K562 (cell line): ENCODE results near the gene RNF13. TPM values are rescaled to one million over a fixed set of nuclear protein-coding genes. Genes with fewer than 3 reads are reported as not detected.

ENCODE experiments used
- ATAC-seq: fragments of 200-7000 bp; cut with Tn5 transposase; 3 replicates; pipeline ENCODE4 v1.9.1; 2020; ENCODE audit warnings: moderate library complexity
- BruUV-seq: library from RNA; stranded (reverse); fragments of 400-500 nt; replicated peaks from 2 replicates; lab custom pipeline; 2021; lab: Mats Ljungman, UMichigan
- CTCF ChIA-PET: fragments of 300-600 bp; formaldehyde crosslinking; extraction: SDS; loops from one replicate; lab custom pipeline; 2021; ENCODE audit warnings: low intra/inter-chr PET ratio; lab: Yijun Ruan, JAX
- POLR2A ChIA-PET: fragments of 300-600, 350-650 bp; sonication (Branson Sonifier 250); formaldehyde crosslinking; extraction: SDS; loops from one replicate; lab custom pipeline; 2021; ENCODE audit warnings: antibody characterized with exemption, inconsistent platforms; lab: Yijun Ruan, JAX
- DNase-seq, 4 experiments: peaks; one replicate each; pipeline versions ENCODE4 v3.0.0 to v3.0.0-alpha.2; 2011 to 2018; ENCODE audit warnings: low spot score in 3 of 4, mixed read lengths in 3 of 4; ENCODE audit errors: extremely low read depth in 1 of 4
- FAIRE-seq: peaks from 2 replicates; lab custom pipeline; 2011; peaks lifted over from hg19 to GRCh38; lab: Jason Lieb, UNC
- H2AFZ ChIP-seq: 2 replicates; pipeline ENCODE4 v1.6.0; 2011; ENCODE audit warnings: low read depth, low read length, control low read depth, inconsistent platforms
- H3K27ac ChIP-seq: fragments of 200-600 bp; 3 replicates; pipeline ENCODE4 v1.8.0; 2011; ENCODE audit warnings: low read depth, mild to moderate bottlenecking, control low read depth, inconsistent platforms, low read length, moderate library complexity, mixed read lengths; ENCODE audit errors: extremely low read depth
- H3K27me3 ChIP-seq, 2 experiments: fragments of 300-600 bp in 1 of 2; 2 replicates in 1 of 2; 3 replicates in 1 of 2; pipeline versions ENCODE4 v1.6.0 to v1.8.0; 2011; ENCODE audit warnings: inconsistent platforms in 2 of 2, low read length in 2 of 2, mild to moderate bottlenecking in 1 of 2, mixed read lengths in 1 of 2, moderate library complexity in 1 of 2; ENCODE audit not compliant: control insufficient read depth in 2 of 2, insufficient read depth in 2 of 2
- H3K36me3 ChIP-seq: fragments of 300-600 bp; 3 replicates; pipeline ENCODE4 v1.8.0; 2011; ENCODE audit warnings: mild to moderate bottlenecking, low read length, inconsistent platforms; ENCODE audit not compliant: control insufficient read depth, insufficient read depth
- H3K4me1 ChIP-seq, 2 experiments: fragments of 200-600 bp in 1 of 2; replicated peaks in 1 of 2; 2 replicates in 1 of 2; 3 replicates in 1 of 2; pipeline versions ENCODE4 v1.5.1 to v1.8.0; 2011; ENCODE audit warnings: inconsistent platforms in 2 of 2, low read length in 2 of 2, mild to moderate bottlenecking in 1 of 2, mixed read lengths in 1 of 2, moderate library complexity in 1 of 2; ENCODE audit not compliant: control insufficient read depth in 2 of 2, insufficient read depth in 2 of 2
- H3K4me2 ChIP-seq: 2 replicates; pipeline ENCODE4 v1.6.1; 2011; ENCODE audit warnings: low read length, control low read depth, inconsistent platforms, mixed read lengths; ENCODE audit not compliant: insufficient read depth
- H3K4me3 ChIP-seq: fragments of 200-600 bp; sonication (generic), shearing (Covaris generic); 2 replicates; pipeline ENCODE4 v1.5.1; 2016; ENCODE audit warnings: control low read depth, inconsistent platforms
- H3K79me2 ChIP-seq: fragments of 200-600 bp; 3 replicates; pipeline ENCODE4 v1.8.0; 2011; ENCODE audit warnings: low read length, inconsistent platforms; ENCODE audit not compliant: control insufficient read depth, insufficient read depth
- H3K9ac ChIP-seq, 2 experiments: 2 replicates each; pipeline versions ENCODE4 v1.6.0 to v1.6.1; 2011; ENCODE audit warnings: low read depth in 2 of 2, low read length in 2 of 2, control low read depth in 1 of 2, inconsistent platforms in 1 of 2, mild to moderate bottlenecking in 1 of 2, mixed read lengths in 1 of 2; ENCODE audit not compliant: insufficient read depth in 1 of 2
- H3K9me1 ChIP-seq: one replicate; pipeline ENCODE4 v1.6.0; 2011; ENCODE audit warnings: inconsistent platforms, mild to moderate bottlenecking, low read length, moderate library complexity; ENCODE audit not compliant: control insufficient read depth, insufficient read depth
- H3K9me3 ChIP-seq: replicated peaks from 2 replicates; pipeline ENCODE4 v1.5.1; 2011; ENCODE audit warnings: low read depth, low read length, inconsistent platforms; ENCODE audit not compliant: control insufficient read depth, insufficient read depth
- H4K20me1 ChIP-seq: replicated peaks from 2 replicates; pipeline ENCODE4 v1.6.1; 2011; ENCODE audit warnings: low read length, inconsistent platforms, mixed read lengths; ENCODE audit not compliant: control insufficient read depth, insufficient read depth
- HDAC6 ChIP-seq: IDR thresholded peaks from 2 replicates; pipeline ENCODE4 v1.6.1; 2012; ENCODE audit warnings: low read depth, mild to moderate bottlenecking, control low read depth, inconsistent platforms, low read length, moderate library complexity
- HDGF ChIP-seq: fragments of 450-650 bp; IDR thresholded peaks from 2 replicates; pipeline ENCODE4 v1.6.1; 2016
- ILK ChIP-seq: fragments of 450-650 bp; IDR thresholded peaks from 2 replicates; pipeline ENCODE4 v1.6.1; 2016; ENCODE audit warnings: missing genetic modification characterization, low read depth, mild to moderate bottlenecking, missing compliant biosample characterization, moderate library complexity, borderline replicate concordance
- JUND ChIP-seq, 2 experiments: IDR thresholded peaks; 2 replicates in 1 of 2; 3 replicates in 1 of 2; pipeline ENCODE4 v1.6.1; 2011; ENCODE audit warnings: borderline replicate concordance in 2 of 2, low read depth in 2 of 2, low read length in 2 of 2, improper control_type of control experiment in 1 of 2, missing biosample characterization in 1 of 2, missing genetic modification characterization in 1 of 2, missing genetic modification reagents in 1 of 2
- MYNN ChIP-seq, 2 experiments: sonication (generic); formaldehyde crosslinking in 1 of 2; IDR thresholded peaks; 2 replicates each; pipeline versions ENCODE4 v1.5.0 to v1.6.1; 2016 to 2020; ENCODE audit warnings: antibody characterized with exemption in 1 of 2, missing genetic modification reagents in 1 of 2
- NFE2L1 ChIP-seq: fragments of 450-650 bp; IDR thresholded peaks from 2 replicates; pipeline ENCODE4 v1.6.1; 2016; ENCODE audit warnings: missing genetic modification characterization, low read depth, mild to moderate bottlenecking, missing compliant biosample characterization, moderate library complexity, borderline replicate concordance
- NR3C1 ChIP-seq: sonication (generic); formaldehyde crosslinking; IDR thresholded peaks from 2 replicates; pipeline ENCODE4 v1.8.1; 2022; ENCODE audit warnings: missing genetic modification reagents
- PCBP1 ChIP-seq: fragments of 200-400 bp; formaldehyde crosslinking; IDR thresholded peaks from 2 replicates; pipeline ENCODE4 v1.6.1; 2018; ENCODE audit warnings: mild to moderate bottlenecking, low read depth, low read length; ENCODE audit not compliant: poor library complexity, severe bottlenecking
- SIN3A ChIP-seq, 2 experiments: fragments of 150-350 bp in 1 of 2; IDR thresholded peaks; 2 replicates each; pipeline ENCODE4 v1.6.1; 2011 to 2016; ENCODE audit warnings: borderline replicate concordance in 2 of 2, low read depth in 2 of 2, low read length in 2 of 2, mild to moderate bottlenecking in 2 of 2, moderate library complexity in 2 of 2; ENCODE audit not compliant: control insufficient read depth in 1 of 2
- TCF7L2 ChIP-seq: fragments of 150-350 bp; IDR thresholded peaks from 2 replicates; pipeline ENCODE4 v1.6.1; 2016; ENCODE audit warnings: low read depth, mild to moderate bottlenecking, low read length, moderate library complexity
- ZC3H11A ChIP-seq: IDR thresholded peaks from 2 replicates; pipeline ENCODE4 v1.6.1; 2012; ENCODE audit warnings: low read depth, low read length, improper control_type of control experiment
- ZNF175 ChIP-seq: fragments of 200-800 bp; sonication (Bioruptor generic); IDR thresholded peaks from 2 replicates; pipeline ENCODE4 v1.6.1; 2016; ENCODE audit warnings: low read depth, mild to moderate bottlenecking, missing genetic modification characterization, missing compliant biosample characterization
- ZNF311 ChIP-seq: fragments of 250-450 bp; sonication (Bioruptor Pico); IDR thresholded peaks from 2 replicates; pipeline ENCODE4 v1.4.0; 2020; ENCODE audit warnings: mild to moderate bottlenecking, moderate library complexity
- ZNF589 ChIP-seq: fragments of 200-800 bp; sonication (Bioruptor generic); IDR thresholded peaks from 2 replicates; pipeline ENCODE4 v1.6.1; 2016; ENCODE audit warnings: low read depth, missing genetic modification characterization, missing compliant biosample characterization
- ZNF707 ChIP-seq: fragments of 250-450 bp; sonication (Bioruptor Pico); conservative IDR thresholded peaks from 2 replicates; pipeline ENCODE4 v1.8.0; 2022; ENCODE audit warnings: inconsistent platforms, mild to moderate bottlenecking, moderate library complexity
- ZNF785 ChIP-seq: fragments of 250-450 bp; sonication (Bioruptor Pico); IDR thresholded peaks from 2 replicates; pipeline ENCODE4 v1.4.0; 2020; ENCODE audit warnings: mild to moderate bottlenecking
- WGBS: fragments of 100-300 bp; shearing (Covaris generic); methylation state at CpG from one replicate; pipeline ENCODE4 v1.1.6; 2016; ENCODE audit warnings: low coverage, mixed read lengths; ENCODE audit not compliant: insufficient coverage; ENCODE audit errors: missing lambda C conversion rate; 5-methylcytosine and 5-hydroxymethylcytosine counted together
- in situ Hi-C: fragments of 300-500 bp; cut with MboI; formaldehyde crosslinking; loops from 4 replicates; pipeline ENCODE4 v1.15.0; 2018; ENCODE audit warnings: inconsistent platforms, mixed read lengths
- intact Hi-C: fragments of 100-400 bp; cut with micrococcal nuclease; formaldehyde crosslinking; loops from 2 replicates; pipeline ENCODE4 v1.14.2; 2022
- polyA plus RNA-seq, 8 experiments: library from polyadenylated mRNA; depleted of rRNA in 4 of 8; stranded (reverse) in 5 of 8; unstranded in 3 of 8; fragments of >200 nt; fragmentation: Nextera tagmentation in 2 of 8; fragmentation: Illumina TruSeq in 1 of 8; extraction: Ambion mirVana in 2 of 8; extraction: Trizol in 1 of 8; gene quantifications; 2 replicates each; pipeline versions ENCODE4 v1.2.1 to v1.2.3, GENCODE V29; 2011 to 2014; ENCODE audit warnings: inconsistent platforms in 1 of 8, missing spikeins in 1 of 8
- total RNA-seq, 7 experiments: library from RNA; depleted of rRNA in 6 of 7; stranded (reverse); fragments of >200 nt in 6 of 7; fragmentation: Illumina TruSeq in 2 of 7; extraction: Trizol in 2 of 7; gene quantifications; 2 replicates each; pipeline versions ENCODE4 v1.2.1 to v1.2.3, GENCODE V29; 2011 to 2021; ENCODE audit warnings: low replicate concordance in 1 of 7
- TF ChIP-seq, protein P1 (sequence below): sonication (generic); formaldehyde crosslinking; IDR thresholded peaks from 2 replicates; pipeline ENCODE4 v1.5.0; 2020; ENCODE audit warnings: missing genetic modification reagents

RNF13 gene
- total and polyA plus RNA-seq, 9 of the 15 experiments (the other 6 are each of a cell fraction or from before 2014, with no cell fraction given), result 12.7 to 35.8 (median 18.9) TPM

DNA sequence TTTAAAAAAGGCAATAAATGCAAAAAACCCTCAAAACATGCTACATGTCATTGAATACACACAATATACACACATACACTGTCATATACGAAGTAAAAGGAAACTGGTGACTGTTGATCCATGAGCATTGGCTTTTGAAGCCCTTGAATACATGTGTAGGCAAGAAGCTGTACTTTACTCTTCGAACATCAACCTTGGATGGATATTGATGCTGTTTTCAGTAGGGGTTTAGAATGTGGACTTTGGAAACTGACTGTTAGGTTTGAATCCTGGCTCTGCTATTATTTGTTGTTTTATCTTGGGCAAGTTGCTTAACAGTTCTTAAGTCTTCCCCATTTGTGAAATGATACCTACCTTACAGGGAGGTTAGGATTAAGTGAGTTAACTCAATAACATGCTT lies 30.5 kb downstream of the RNF13 start (continued):
- no peak for TF ChIP-seq ZNF311 (CRISPR knock-in tag)

DNA sequence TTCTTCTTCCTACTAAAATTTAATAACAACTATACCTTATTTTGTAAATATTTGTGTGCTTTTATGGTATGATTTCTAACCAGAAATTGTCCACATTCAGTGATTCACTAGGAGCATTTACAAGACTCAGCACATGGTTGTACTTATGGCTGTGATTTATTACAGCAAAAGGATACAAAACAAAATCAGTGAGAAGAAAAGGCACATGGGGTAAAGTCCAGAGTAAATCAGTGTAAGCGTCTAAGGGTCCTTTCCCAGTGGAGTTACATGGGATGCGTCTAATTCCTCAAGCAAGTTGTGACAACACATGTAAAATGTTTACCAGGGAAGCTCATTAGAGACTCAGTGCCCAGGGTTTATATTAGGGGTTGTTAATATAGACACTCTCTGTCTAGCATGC lies 31.1 kb downstream of the RNF13 start:
- FAIRE-seq (no peak), DNase-seq (no peak), ATAC-seq (no peak)
- Histone ChIP-seq H3K9ac (no peak overlapping the region), H3K9me3 (no peaks in the 10 kb centered on the region), H3K4me2 (no peak overlapping the region), H2AFZ (no peak overlapping the region), H3K9me1 (no peaks in the 10 kb centered on the region), H3K27me3 (no peaks in the 10 kb centered on the region), H3K4me1 (no peaks in the 10 kb centered on the region), H3K36me3 (no peaks in the 10 kb centered on the region; the same call in 2 of the 3 replicates), H3K4me3 (no peak overlapping the region), H4K20me1 (no peaks in the 10 kb centered on the region), H3K27ac (no peak overlapping the region), H3K79me2 (no peaks in the 10 kb centered on the region; the same call in 1 of the 3 replicates)
- no TSS peak for BruUV-seq
- intact Hi-C loops, result no loop called here
- WGBS, result 46% methylated on average over 2 of the region's 2 CpGs
- TF ChIP-seq, protein P1, sequence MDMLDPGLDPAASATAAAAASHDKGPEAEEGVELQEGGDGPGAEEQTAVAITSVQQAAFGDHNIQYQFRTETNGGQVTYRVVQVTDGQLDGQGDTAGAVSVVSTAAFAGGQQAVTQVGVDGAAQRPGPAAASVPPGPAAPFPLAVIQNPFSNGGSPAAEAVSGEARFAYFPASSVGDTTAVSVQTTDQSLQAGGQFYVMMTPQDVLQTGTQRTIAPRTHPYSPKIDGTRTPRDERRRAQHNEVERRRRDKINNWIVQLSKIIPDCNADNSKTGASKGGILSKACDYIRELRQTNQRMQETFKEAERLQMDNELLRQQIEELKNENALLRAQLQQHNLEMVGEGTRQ (CRISPR knock-in tag), result no peak
- TF ChIP-seq MYNN (IDR thresholded peaks at IDR 0.05) (no peak), MYNN (CRISPR knock-in tag; IDR thresholded peaks at IDR 0.05) (no peak), NR3C1 (CRISPR knock-in tag) (no peak), PCBP1 (no peak), ZNF175 (CRISPR knock-in tag) (no peak), HDGF (no peak), ZNF785 (no peak), ZNF707 (CRISPR knock-in tag) (no peak), ZNF589 (CRISPR knock-in tag) (no peak), ILK (tag) (no peak), HDAC6 (no peak), NFE2L1 (tag) (no peak), TCF7L2 (no peak), ZC3H11A (no peak), SIN3A (IDR thresholded peaks at IDR 0.05; ENCODE audit: borderline replicate concordance in 2 of 2, control insufficient read depth in 1 of 2, low read depth in 2 of 2, low read length in 2 of 2) (no peak), JUND (IDR thresholded peaks at IDR 0.05; ENCODE audit: borderline replicate concordance, low read depth, low read length) (no peak), JUND (tag; IDR thresholded peaks at IDR 0.05; ENCODE audit: borderline replicate concordance, low read depth, low read length) (no peak)
- POLR2A ChIA-PET, result interaction anchor here (1.0 kb wide), 1 partner anchor 29 kb away, joined by 3 read pairs; no protein-coding TSS in a partner anchor
- in situ Hi-C loops, result no loop called here
- CTCF ChIA-PET, result no interaction called here
